ENCODE measurements around the gene HMGN4. TPM values are rescaled to one million over a fixed set of nuclear protein-coding genes. Genes with fewer than 3 reads are reported as not detected.
A peak's percentile ranks its signal among the peaks of the same experiment; 100 is the strongest.

Gene HMGN4
- total and polyA plus RNA-seq, 9 of the 15 experiments (the other 6 are each of a cell fraction or from before 2014, with no cell fraction given), result 35.4 to 134 (median 94.1) TPM

GRCh38 chr6:26493258-26493657 is 44.9 kb upstream of the HMGN4 start (continued):
- TF ChIP-seq HMGXB4 (CRISPR knock-in tag; IDR thresholded peaks at IDR 0.05), result peak; percentile 54; the same call in 1 of the 2 replicates
- peak; percentile 83 for TF ChIP-seq BRD9 (IDR thresholded peaks at IDR 0.05; ENCODE audit: low read depth, partially characterized antibody)
- no peak for TF ChIP-seq USF1 (CRISPR knock-in tag; IDR thresholded peaks at IDR 0.05)
- no peak for TF ChIP-seq HNRNPLL (IDR thresholded peaks at IDR 0.05; ENCODE audit: low read depth, low read length, poor library complexity, severe bottlenecking)
- 0 out of 2 replicates have a peak, but pooled peaks have one; percentile 21 for TF ChIP-seq LCOR (CRISPR knock-in tag; IDR thresholded peaks at IDR 0.05)
- TF ChIP-seq MYC (IDR thresholded peaks at IDR 0.05; ENCODE audit: low read depth, low read length), result peak; percentile 27; the same call in 1 of the 2 replicates
- TF ChIP-seq MYC (CRISPR knock-in tag; IDR thresholded peaks at IDR 0.05; ENCODE audit: borderline replicate concordance, low read depth), result no peak
- no peak for TF ChIP-seq BRF1 (IDR thresholded peaks at IDR 0.05; ENCODE audit: borderline replicate concordance, extremely low read depth, insufficient read length)
- TF ChIP-seq TSC22D4 (tag; IDR thresholded peaks at IDR 0.05), result no peak
- no peak for TF ChIP-seq DMBX1 (CRISPR knock-in tag; IDR thresholded peaks at IDR 0.05; ENCODE audit: borderline replicate concordance)
- peak; percentile 73; the same call in 1 of the 2 replicates for TF ChIP-seq HMBOX1 (IDR thresholded peaks at IDR 0.05)
- peak; percentile 59 to 69; a peak in 3 of 4 replicates for TF ChIP-seq KDM1A (IDR thresholded peaks at IDR 0.05)
- TF ChIP-seq MCM3 (IDR thresholded peaks at IDR 0.05), result no peak
- TF ChIP-seq ILK (tag; IDR thresholded peaks at IDR 0.05; ENCODE audit: borderline replicate concordance, low read depth), result no peak
- TF ChIP-seq ZNF644 (tag; IDR thresholded peaks at IDR 0.05; ENCODE audit: low read depth), result no peak
- peak; percentile 14; the same call in 1 of the 2 replicates for TF ChIP-seq CREM (IDR thresholded peaks at IDR 0.05; ENCODE audit: low read depth)
- no peak for TF ChIP-seq HDAC3 (IDR thresholded peaks at IDR 0.05; ENCODE audit: borderline replicate concordance, partially characterized antibody)
- peak; percentile 73 for TF ChIP-seq TCF3 (CRISPR knock-in tag; IDR thresholded peaks at IDR 0.05)
- TF ChIP-seq CUX1 (CRISPR knock-in tag; IDR thresholded peaks at IDR 0.05), result no peak
- TF ChIP-seq GATA2 (CRISPR knock-in tag; IDR thresholded peaks at IDR 0.05), result 0 out of 2 replicates have a peak, but pooled peaks have one; percentile 11
- no peak for TF ChIP-seq KDM4B (IDR thresholded peaks at IDR 0.05; ENCODE audit: borderline replicate concordance in 2 of 2, low read depth in 1 of 2)

Data from K562 (cell line).